Activated naive CD8-positive, alpha-beta T cell treated with anti-CD3 and anti-CD28 coated beads for 36 hours (primary cell): Measurements from ENCODE around the gene WFDC9. TPM values are rescaled to one million over a fixed set of nuclear protein-coding genes. Genes with fewer than 3 reads are reported as not detected.
"Not testable (repeated sequence)": the region's sequence is repeated elsewhere in the genome, so short reads cannot be mapped to it uniquely, and the experiment has no call there.

ENCODE experiments used
- DNase-seq: peaks from one replicate; pipeline ENCODE4 v3.0.0; 2021
- H3K27ac Mint-ChIP-seq: one replicate; pipeline ENCODE4 v1.8.0; 2022; ENCODE audit warnings: mild to moderate bottlenecking, moderate library complexity, mixed read lengths
- H3K27me3 Mint-ChIP-seq: one replicate; pipeline ENCODE4 v1.8.0; 2022; ENCODE audit warnings: mild to moderate bottlenecking, mixed read lengths
- H3K36me3 Mint-ChIP-seq: one replicate; pipeline ENCODE4 v1.8.0; 2021; ENCODE audit warnings: mild to moderate bottlenecking, mixed read lengths
- H3K4me1 Mint-ChIP-seq: one replicate; pipeline ENCODE4 v1.8.0; 2021; ENCODE audit warnings: mixed read lengths
- H3K4me3 Mint-ChIP-seq: one replicate; pipeline ENCODE4 v1.8.0; 2022; ENCODE audit warnings: mild to moderate bottlenecking, moderate library complexity, mixed read lengths
- H3K9me3 Mint-ChIP-seq: one replicate; pipeline ENCODE4 v1.8.0; 2022; ENCODE audit warnings: mixed read lengths
- total RNA-seq, 2 experiments: library from RNA; stranded (reverse); gene quantifications; one replicate each; pipeline ENCODE4 v1.2.3, GENCODE V29; 2021

WFDC9 gene
- not detected for total RNA-seq

DNA sequence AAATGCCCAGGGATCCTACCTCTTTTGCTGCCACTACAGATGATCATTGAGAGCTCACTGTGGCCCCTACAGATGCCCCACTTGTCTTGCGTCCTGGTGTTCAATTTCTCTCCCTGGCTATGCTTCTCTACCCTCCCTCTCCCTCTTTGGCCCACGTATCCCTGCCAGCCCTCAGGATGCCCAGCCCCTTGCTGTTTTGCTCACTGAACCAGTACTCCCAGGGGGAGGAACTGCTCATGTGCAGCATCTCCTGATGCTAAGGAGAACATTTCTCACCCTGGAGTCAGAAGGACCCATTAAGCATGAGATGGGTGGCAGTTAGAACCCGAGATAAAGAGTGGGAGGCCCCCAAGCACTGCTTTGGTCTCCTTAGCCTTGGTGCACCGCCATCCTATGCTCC is at the start of gene WFDC9:
Gene WFDC9, minus strand, starts transcription at position 101 of the 400 bp plus-strand sequence. CDS start 21,103 bp downstream, outside the sequence.
- H3K27ac Mint-ChIP-seq = no peak within 1 kb of the TSS
- H3K9me3 Mint-ChIP-seq = no peaks in the 10 kb centered on the region
- no peaks in the 10 kb centered on the region for H3K36me3 Mint-ChIP-seq

GRCh38 chr20:45679650-45680049 is 48.6 kb upstream of the WFDC9 start:
- Mint-ChIP-seq H3K36me3 (no peaks in the 10 kb centered on the region), H3K27ac (no peak overlapping the region), H3K27me3 (peaks cover 19% of the 10 kb centered on the region), H3K9me3 (peaks cover 19% of the 10 kb centered on the region), H3K4me1 (no peaks in the 10 kb centered on the region), H3K4me3 (no peak overlapping the region)
- no peak for DNase-seq

More for the DNA sequence above, at the start of gene WFDC9:
- Mint-ChIP-seq H3K4me1 (peaks cover 5% of the 10 kb centered on the region), H3K4me3 (no peak within 1 kb of the TSS), H3K27me3 (peaks cover 43% of the 10 kb centered on the region)
- no peak for DNase-seq

DNA sequence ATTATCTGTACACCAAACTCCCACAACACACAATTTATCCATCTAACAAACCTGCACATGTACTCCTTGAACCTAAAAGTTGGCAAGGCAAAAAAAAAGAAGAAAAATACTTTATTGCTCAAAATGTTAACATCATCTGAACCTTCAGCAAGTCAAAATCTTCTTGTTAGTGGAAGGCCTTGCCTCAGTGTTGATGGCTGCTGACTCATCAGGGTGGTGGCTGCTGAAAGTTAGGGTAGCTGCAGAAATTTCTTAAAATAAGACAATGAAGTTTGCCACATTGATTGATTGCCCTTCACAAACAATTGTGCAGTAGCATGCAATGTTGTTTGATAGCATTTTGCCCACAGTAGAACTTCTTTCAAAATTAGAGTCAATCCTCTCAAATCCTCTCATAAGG is 41.7 kb upstream of the WFDC9 start:
- Mint-ChIP-seq H3K4me1 (no peaks in the 10 kb centered on the region), H3K27me3 (peaks cover 37% of the 10 kb centered on the region), H3K27ac (no peak overlapping the region), H3K4me3 (no peak overlapping the region), H3K9me3 (peaks cover 6% of the 10 kb centered on the region), H3K36me3 (no peaks in the 10 kb centered on the region)
- DNase-seq = no peak

GRCh38 chr20:45670139-45670538 is 39.1 kb upstream of the WFDC9 start, which contains the start of gene WFDC11:
TSS of gene WFDC11 (minus strand) at chr20:45670239. CDS start at chr20:45650600, 19,639 bp downstream.
- peaks cover 28% of the 10 kb centered on the region for H3K27me3 Mint-ChIP-seq
- DNase-seq = no peak
- no peaks in the 10 kb centered on the region for H3K9me3 Mint-ChIP-seq
- H3K4me1 Mint-ChIP-seq = no peaks in the 10 kb centered on the region
- H3K36me3 Mint-ChIP-seq = no peaks in the 10 kb centered on the region
- no peak within 1 kb of the TSS for H3K27ac Mint-ChIP-seq
- H3K4me3 Mint-ChIP-seq = no peak within 1 kb of the TSS

DNA sequence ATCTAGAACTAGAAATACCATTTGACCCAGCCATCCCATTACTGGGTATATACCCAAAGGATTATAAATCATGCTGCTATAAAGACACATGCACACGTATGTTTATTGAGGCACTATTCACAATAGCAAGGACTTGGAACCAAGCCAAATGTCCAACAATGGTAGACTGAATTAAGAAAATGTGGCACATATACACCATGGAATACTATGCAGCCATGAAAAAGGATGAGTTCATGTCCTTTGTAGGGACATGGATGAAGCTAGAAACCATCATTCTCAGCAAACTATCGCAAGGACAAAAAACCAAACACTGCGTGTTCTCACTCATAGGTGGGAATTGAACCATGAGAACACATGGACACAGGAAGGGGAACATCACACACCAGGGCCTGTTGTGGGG is 26.0 kb upstream of the WFDC9 start:
- not testable (repeated sequence) for H3K36me3 Mint-ChIP-seq, H3K9me3 Mint-ChIP-seq, H3K4me3 Mint-ChIP-seq, H3K27ac Mint-ChIP-seq, H3K4me1 Mint-ChIP-seq, DNase-seq, H3K27me3 Mint-ChIP-seq

DNA sequence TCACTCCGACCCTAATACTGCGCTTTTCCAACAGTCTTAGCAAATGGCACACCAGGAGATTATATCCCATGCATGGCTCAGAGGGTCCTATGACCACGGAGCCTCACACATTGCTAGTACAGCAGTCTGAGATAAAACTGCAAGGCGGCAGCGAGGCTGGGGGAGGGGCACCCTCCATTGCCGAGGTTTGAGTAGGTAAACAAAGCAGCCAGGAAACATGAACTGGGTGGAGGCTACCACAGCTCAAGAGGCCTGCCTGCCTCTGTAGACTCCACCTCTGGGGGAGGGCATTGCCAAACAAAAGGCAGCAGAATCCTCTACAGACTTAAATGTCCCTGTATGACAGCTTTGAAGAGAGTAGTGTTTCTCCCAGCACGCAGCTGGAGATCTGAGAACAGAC is 20.6 kb upstream of the WFDC9 start:
- not testable (repeated sequence) for H3K4me1 Mint-ChIP-seq

DNA sequence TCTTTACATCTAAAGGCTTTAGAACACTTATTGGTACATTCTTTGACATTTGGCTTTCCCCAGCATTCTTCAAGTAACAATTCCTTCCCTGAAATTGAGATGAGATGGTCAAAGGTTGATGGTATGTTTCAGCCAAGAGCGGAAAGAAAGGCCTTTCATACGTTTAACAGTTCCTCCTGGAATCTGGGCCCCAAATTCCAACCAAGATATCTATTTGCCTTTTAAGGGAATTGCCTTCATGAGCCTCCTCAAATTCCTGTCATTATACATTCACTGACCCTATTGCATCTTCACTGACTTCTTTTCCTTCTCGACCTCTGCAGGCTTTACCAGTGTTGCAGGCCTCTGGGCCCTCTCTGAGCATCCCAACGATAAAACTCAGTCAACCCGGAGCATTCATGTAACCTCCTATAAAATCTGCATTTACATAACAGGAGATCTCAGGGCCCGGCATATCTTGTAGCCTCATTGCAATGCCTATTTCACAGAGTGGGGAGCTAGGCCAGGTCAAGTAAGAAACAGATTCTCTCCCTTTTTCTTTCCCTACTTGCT is 18.3 kb upstream of the WFDC9 start:
- Mint-ChIP-seq H3K4me3 (no peak overlapping the region), H3K36me3 (no peaks in the 10 kb centered on the region), H3K27me3 (peaks cover 10% of the 10 kb centered on the region), H3K27ac (no peak overlapping the region), H3K9me3 (no peaks in the 10 kb centered on the region), H3K4me1 (no peaks in the 10 kb centered on the region)
- no peak for DNase-seq

More for the DNA sequence above, 20.6 kb upstream of the WFDC9 start:
- not testable (repeated sequence) for H3K36me3 Mint-ChIP-seq, H3K4me3 Mint-ChIP-seq, H3K27ac Mint-ChIP-seq, H3K9me3 Mint-ChIP-seq, DNase-seq, H3K27me3 Mint-ChIP-seq

- Mint-ChIP-seq H3K36me3 (no peaks in the 10 kb centered on the region), H3K4me1 (no peaks in the 10 kb centered on the region), H3K4me3 (no peak overlapping the region), H3K27me3 (peaks cover 16% of the 10 kb centered on the region), H3K27ac (no peak overlapping the region), H3K9me3 (no peaks in the 10 kb centered on the region)
- DNase-seq = no peak
Observed at GRCh38 chr20:45647441-45648050, 16.5 kb upstream of the WFDC9 start.

- Mint-ChIP-seq H3K9me3 (no peaks in the 10 kb centered on the region), H3K27ac (no peak overlapping the region), H3K36me3 (no peaks in the 10 kb centered on the region), H3K4me1 (no peaks in the 10 kb centered on the region), H3K4me3 (no peak overlapping the region), H3K27me3 (peaks cover 18% of the 10 kb centered on the region)
- DNase-seq = no peak
Observed at GRCh38 chr20:45646875-45647274, 15.8 kb upstream of the WFDC9 start.

DNA sequence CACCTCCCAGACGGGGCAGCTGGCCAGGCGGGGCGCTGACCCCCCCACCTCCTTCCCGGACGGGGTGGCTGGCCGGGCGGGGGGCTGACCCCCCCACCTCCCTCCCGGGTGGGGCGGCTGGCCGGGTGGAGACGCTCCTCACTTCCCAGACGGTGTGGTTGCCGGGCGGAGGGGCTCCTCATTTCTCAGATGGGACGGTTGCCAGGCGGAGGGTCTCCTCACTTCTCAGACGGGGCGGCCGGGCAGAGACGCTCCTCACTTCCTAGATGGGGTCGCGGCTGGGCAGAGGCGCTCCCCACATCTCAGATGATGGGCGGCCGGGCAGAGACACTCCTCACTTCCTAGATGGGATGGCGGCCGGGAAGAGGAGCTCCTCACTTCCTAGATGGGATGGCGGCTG is 14.8 kb upstream of the WFDC9 start:
- H3K27ac Mint-ChIP-seq, DNase-seq, H3K36me3 Mint-ChIP-seq, H3K9me3 Mint-ChIP-seq, H3K4me1 Mint-ChIP-seq, H3K4me3 Mint-ChIP-seq: not testable (repeated sequence)
- peaks cover 14% of the 10 kb centered on the region for H3K27me3 Mint-ChIP-seq

DNA sequence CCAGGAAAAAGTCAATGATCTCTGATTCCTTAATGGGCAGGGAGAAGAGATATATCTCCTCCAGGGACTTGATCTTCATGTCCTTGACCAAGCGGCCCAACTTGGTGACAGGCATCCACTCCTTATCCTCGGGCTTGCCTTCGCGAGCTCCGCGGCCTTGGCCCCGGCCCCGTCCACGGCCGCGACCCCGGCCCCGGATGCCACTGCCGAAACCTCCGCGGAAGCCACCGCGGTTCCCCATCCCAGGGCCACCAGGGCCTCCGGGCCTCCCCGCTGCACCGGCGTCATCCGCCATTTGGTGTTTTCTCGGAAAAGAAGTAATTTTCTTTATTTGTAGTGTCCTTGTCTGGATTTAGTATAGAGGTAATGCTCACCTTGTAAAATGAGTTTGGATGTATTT is 10.0 kb upstream of the WFDC9 start:
- DNase-seq, H3K36me3 Mint-ChIP-seq, H3K27ac Mint-ChIP-seq, H3K9me3 Mint-ChIP-seq, H3K4me1 Mint-ChIP-seq, H3K4me3 Mint-ChIP-seq: not testable (repeated sequence)
- H3K27me3 Mint-ChIP-seq = peaks cover 35% of the 10 kb centered on the region

- Mint-ChIP-seq H3K4me3 (no peak overlapping the region), H3K36me3 (no peaks in the 10 kb centered on the region), H3K4me1 (no peaks in the 10 kb centered on the region), H3K27me3 (peaks cover 33% of the 10 kb centered on the region), H3K9me3 (no peaks in the 10 kb centered on the region), H3K27ac (no peak overlapping the region)
- no peak for DNase-seq
Observed at GRCh38 chr20:45639687-45640086, 8.6 kb upstream of the WFDC9 start.

GRCh38 chr20:45636513-45636912 is 5.4 kb upstream of the WFDC9 start:
- no peaks in the 10 kb centered on the region for H3K9me3 Mint-ChIP-seq

DNA sequence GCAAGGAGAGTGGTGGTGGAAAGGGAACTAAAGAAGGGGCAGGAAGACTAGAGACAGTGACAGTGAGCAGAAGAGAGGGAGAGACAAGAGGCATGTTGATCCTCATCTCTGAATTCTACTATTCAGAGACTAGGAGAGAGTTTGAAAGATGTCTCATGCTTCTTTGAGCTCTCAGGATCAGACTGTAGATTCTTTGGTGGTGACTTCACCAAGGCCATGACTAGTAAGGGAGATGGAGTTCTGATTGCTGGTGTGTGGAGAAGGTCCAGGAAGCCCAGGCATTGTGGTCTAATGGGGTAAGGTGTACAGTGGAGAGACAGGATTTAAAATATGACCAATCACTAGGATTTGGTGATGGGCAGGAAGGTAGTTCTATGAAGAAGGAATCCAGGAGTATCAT is 713 bp downstream of the WFDC9 start:
- Mint-ChIP-seq H3K27me3 (peaks cover 43% of the 10 kb centered on the region), H3K4me3 (no peak overlapping the region), H3K36me3 (no peaks in the 10 kb centered on the region), H3K27ac (no peak overlapping the region), H3K9me3 (peaks cover under 1% of the 10 kb centered on the region), H3K4me1 (peaks cover 5% of the 10 kb centered on the region)
- no peak for DNase-seq

More at GRCh38 chr20:45636513-45636912, 5.4 kb upstream of the WFDC9 start:
- Mint-ChIP-seq H3K36me3 (no peaks in the 10 kb centered on the region), H3K27me3 (peaks cover 41% of the 10 kb centered on the region), H3K27ac (no peak overlapping the region), H3K4me1 (no peaks in the 10 kb centered on the region), H3K4me3 (no peak overlapping the region)
- DNase-seq = no peak

- Mint-ChIP-seq H3K27ac (no peak within 1 kb of the TSS), H3K4me3 (no peak within 1 kb of the TSS), H3K36me3 (no peaks in the 10 kb centered on the region), H3K9me3 (peaks cover 7% of the 10 kb centered on the region), H3K4me1 (peaks cover 5% of the 10 kb centered on the region), H3K27me3 (peaks cover 43% of the 10 kb centered on the region)
- peak; percentile 29 for DNase-seq
Observed at GRCh38 chr20:45629496-45630100, 1.5 kb downstream of the WFDC9 start, which contains the start of gene WFDC10A. TSS of gene WFDC10A (plus strand) at chr20:45629739. CDS start at chr20:45629814, 75 bp downstream.

DNA sequence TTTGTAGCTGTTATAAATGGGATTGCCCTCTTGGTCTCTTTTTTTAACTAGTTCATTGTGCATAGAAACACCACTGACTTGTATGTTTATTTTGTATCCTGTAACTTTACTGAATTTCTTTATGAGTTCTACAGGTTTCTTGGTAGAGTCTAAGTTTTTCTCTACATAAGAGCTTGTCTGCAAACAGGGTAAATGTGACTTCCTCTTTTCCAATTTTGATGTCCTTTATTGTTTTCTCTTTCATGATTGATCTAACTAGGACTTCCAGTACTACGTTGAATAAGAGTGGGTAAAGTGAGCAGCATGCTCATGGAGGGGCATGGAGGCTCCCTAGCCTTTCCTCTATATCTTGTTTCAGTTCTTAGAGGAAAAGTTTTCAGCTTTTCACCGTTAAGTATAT is 4.5 kb downstream of the WFDC9 start:
- DNase-seq = no peak
- Mint-ChIP-seq H3K4me1 (peaks cover 5% of the 10 kb centered on the region), H3K36me3 (no peaks in the 10 kb centered on the region), H3K4me3 (no peak overlapping the region), H3K27ac (no peak overlapping the region), H3K9me3 (peaks cover 8% of the 10 kb centered on the region), H3K27me3 (peaks cover 27% of the 10 kb centered on the region)
